ENCODE measurements around the gene APBA2. TPM values are rescaled to one million over a fixed set of nuclear protein-coding genes. Genes with fewer than 3 reads are reported as not detected.

Gene APBA2
- total and polyA plus RNA-seq, 10 of the 15 experiments (the other 5 are each of a cell fraction or from before 2014, with no cell fraction given) = 0.06 to 0.26 (median 0.07) TPM; not detected in 7

- Histone ChIP-seq H3K9me3 (replicated peaks; ENCODE audit: control insufficient read depth, insufficient read depth, low read length) (no peaks in the 10 kb centered on the region), H4K20me1 (ENCODE audit: control insufficient read depth, insufficient read depth) (no peaks in the 10 kb centered on the region), H3K27ac (ENCODE audit: control insufficient read depth, insufficient read depth) (no peak overlapping the region), H3K4me1 (ENCODE audit: control insufficient read depth, insufficient read depth, low read length) (no peaks in the 10 kb centered on the region), H3K36me3 (ENCODE audit: control insufficient read depth in 2 of 2, insufficient read depth in 2 of 2, low read length in 1 of 2) (no peaks in the 10 kb centered on the region), H3K79me2 (ENCODE audit: control insufficient read depth, insufficient read depth, low read length) (no peaks in the 10 kb centered on the region), H2AFZ (ENCODE audit: control insufficient read depth, low read depth, low read length) (no peak overlapping the region), H3K27me3 (replicated peaks in 1 of 2; ENCODE audit: control insufficient read depth in 2 of 2, insufficient read depth in 2 of 2, low read length in 1 of 2) (no peaks in the 10 kb centered on the region), H3K4me3 (no peak overlapping the region), H3K4me2 (ENCODE audit: control insufficient read depth, insufficient read depth) (no peak overlapping the region), H3K9ac (ENCODE audit: control insufficient read depth, insufficient read depth, low read length) (no peak overlapping the region)
- no peak for ATAC-seq
- ChIA-PET RAD21 (ENCODE audit: unreplicated experiment) (no interaction called here), SMC1A (ENCODE audit: uncharacterized antibody, unreplicated experiment) (no interaction called here), POLR2A (no interaction called here), CTCF (no interaction called here)
- in situ Hi-C loops (cut with MboI) (no loop called here), intact Hi-C loops (cut with micrococcal nuclease; ENCODE audit: unreplicated experiment) (no loop called here)
- no TSS peak for BruUV-seq (replicated peaks)
- no peak for FAIRE-seq
- no peak for DNase-seq (ENCODE audit: low read depth, low spot score)
- TF ChIP-seq CHD1 (IDR thresholded peaks at IDR 0.05; ENCODE audit: low read depth, low read length) (no peak), SPI1 (IDR thresholded peaks at IDR 0.05; ENCODE audit: borderline replicate concordance, insufficient read depth, low read depth, low read length) (0 out of 2 replicates have a peak, but pooled peaks have one; percentile 6)
- WGBS (ENCODE audit: insufficient coverage, insufficient replicate concordance, low lambda C conversion rate, missing lambda C conversion rate) = 37% methylated on average over 8 of the region's 8 CpGs
These were observed 99.9 kb downstream of the APBA2 start for GRCh38 chr15:28985691-28986090.

- 25% methylated on average over 9 of the region's 9 CpGs for WGBS (ENCODE audit: insufficient coverage, insufficient replicate concordance, low lambda C conversion rate, missing lambda C conversion rate)
- RAD21 ChIA-PET (ENCODE audit: unreplicated experiment) = no interaction called here
- no peak for TF ChIP-seq POU2F2 (IDR thresholded peaks at IDR 0.05; ENCODE audit: borderline replicate concordance, low read depth, low read length)
- TF ChIP-seq ESRRA (IDR thresholded peaks at IDR 0.05; ENCODE audit: low read length) = no peak
- TF ChIP-seq BHLHE40 (IDR thresholded peaks at IDR 0.05; ENCODE audit: borderline replicate concordance in 1 of 2, low read depth in 2 of 2, low read length in 1 of 2) = no peak
- no peak for TF ChIP-seq MYC (IDR thresholded peaks at IDR 0.05; ENCODE audit: insufficient read depth, insufficient read length, insufficient replicate concordance, low read length, severe bottlenecking)
- TF ChIP-seq NFXL1 (IDR thresholded peaks at IDR 0.05; ENCODE audit: borderline replicate concordance) = no peak
- no peak for TF ChIP-seq ETV6 (conservative IDR thresholded peaks at IDR 0.05 in 1 of 2, IDR thresholded peaks at IDR 0.05 in 1 of 2; ENCODE audit: borderline replicate concordance in 1 of 2, low read depth in 1 of 2)
- no peak for TF ChIP-seq ZNF687 (IDR thresholded peaks at IDR 0.05)
- no peak for TF ChIP-seq JUND (IDR thresholded peaks at IDR 0.05; ENCODE audit: low read depth, low read length)
- TF ChIP-seq NR2F1 (conservative IDR thresholded peaks at IDR 0.05) = no peak
- no peak for TF ChIP-seq TCF7 (IDR thresholded peaks at IDR 0.05; ENCODE audit: borderline replicate concordance)
These were observed 100.3 kb downstream of the APBA2 start for GRCh38 chr15:28986108-28986507.

More at GRCh38 chr15:28986108-28986507, 100.3 kb downstream of the APBA2 start:
- Histone ChIP-seq H3K4me3 (no peak overlapping the region), H3K27ac (ENCODE audit: control insufficient read depth, insufficient read depth) (no peak overlapping the region), H3K27me3 (replicated peaks in 1 of 2; ENCODE audit: control insufficient read depth in 2 of 2, insufficient read depth in 2 of 2, low read length in 1 of 2) (no peaks in the 10 kb centered on the region), H3K4me2 (ENCODE audit: control insufficient read depth, insufficient read depth) (no peak overlapping the region), H4K20me1 (ENCODE audit: control insufficient read depth, insufficient read depth) (no peaks in the 10 kb centered on the region), H2AFZ (ENCODE audit: control insufficient read depth, low read depth, low read length) (no peak overlapping the region), H3K9me3 (replicated peaks; ENCODE audit: control insufficient read depth, insufficient read depth, low read length) (no peaks in the 10 kb centered on the region), H3K79me2 (ENCODE audit: control insufficient read depth, insufficient read depth, low read length) (no peaks in the 10 kb centered on the region), H3K9ac (ENCODE audit: control insufficient read depth, insufficient read depth, low read length) (no peak overlapping the region), H3K36me3 (ENCODE audit: control insufficient read depth in 2 of 2, insufficient read depth in 2 of 2, low read length in 1 of 2) (no peaks in the 10 kb centered on the region), H3K4me1 (ENCODE audit: control insufficient read depth, insufficient read depth, low read length) (no peaks in the 10 kb centered on the region)
- BruUV-seq (replicated peaks) = no TSS peak
- no peak for ATAC-seq
- intact Hi-C loops (cut with micrococcal nuclease; ENCODE audit: unreplicated experiment) (no loop called here), in situ Hi-C loops (cut with MboI) (no loop called here)
- no peak for DNase-seq (ENCODE audit: low read depth, low spot score)
- ChIA-PET CTCF (no interaction called here), POLR2A (no interaction called here), SMC1A (ENCODE audit: uncharacterized antibody, unreplicated experiment) (no interaction called here)
- no peak for FAIRE-seq
